Tongue (tissue), 2 donors: ENCODE measurements around the gene FGD4. TPM values are rescaled to one million over a fixed set of nuclear protein-coding genes. Genes with fewer than 3 reads are reported as not detected.

Experiments used
- DNase-seq: peaks from one replicate; pipeline ENCODE4 v3.0.0-alpha.2; 2015
- total RNA-seq: library from RNA; depleted of rRNA; stranded (reverse); fragments of >200 nt; gene quantifications from one replicate; pipeline ENCODE4 v1.2.3, GENCODE V29; 2014

FGD4 gene
- total RNA-seq, 1 donor from 2014 or later = 54.9 TPM

DNA sequence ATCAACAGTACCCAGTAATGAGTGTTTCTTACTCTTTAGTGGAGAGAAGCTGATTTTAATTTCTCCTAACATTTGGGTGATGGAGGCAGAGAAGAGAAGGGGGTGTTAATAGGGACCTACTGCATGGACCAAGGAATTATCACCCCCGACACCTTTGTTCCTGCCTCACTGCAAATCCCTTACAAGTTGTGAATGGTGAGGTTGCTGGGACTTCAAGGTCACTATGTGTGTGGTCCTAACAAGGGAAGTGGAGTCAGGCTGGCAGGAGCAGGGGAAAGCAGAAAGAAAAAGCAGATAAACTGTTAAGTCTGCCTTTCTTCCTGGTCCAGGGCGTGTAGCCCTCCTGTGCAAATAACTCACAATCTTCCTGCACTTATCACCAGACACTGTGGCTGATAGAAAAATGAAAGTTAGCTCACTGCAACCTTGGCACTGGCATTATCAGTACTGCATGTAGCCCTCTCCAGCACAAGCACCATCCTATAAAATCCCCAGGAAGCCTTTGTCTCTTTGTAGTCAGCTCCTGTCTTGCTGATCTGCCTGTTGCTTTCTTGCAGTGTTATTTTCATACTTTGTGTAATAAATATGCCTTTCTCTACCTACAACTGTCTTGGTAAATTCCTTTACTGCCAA lies 167.4 kb downstream of the FGD4 start:
- DNase-seq = no peak

DNA sequence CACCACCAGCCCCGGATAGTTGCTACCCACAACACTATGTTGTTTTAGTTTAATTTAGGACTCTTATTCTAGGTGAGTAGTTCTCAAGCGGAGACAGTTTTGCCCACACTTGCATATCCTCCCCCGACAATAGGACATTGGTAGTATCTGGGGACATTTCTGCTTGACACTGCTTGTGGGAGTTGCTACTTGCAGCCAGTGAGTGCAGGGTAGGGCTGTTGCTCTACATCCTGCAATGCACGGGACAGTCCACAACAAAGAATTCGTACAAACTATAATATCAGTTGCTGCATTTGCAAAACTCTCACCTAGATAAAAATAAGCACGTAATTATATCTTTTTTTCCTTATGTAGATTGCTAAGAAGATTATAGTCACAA lies 167.9 kb downstream of the FGD4 start:
- no peak for DNase-seq

DNA sequence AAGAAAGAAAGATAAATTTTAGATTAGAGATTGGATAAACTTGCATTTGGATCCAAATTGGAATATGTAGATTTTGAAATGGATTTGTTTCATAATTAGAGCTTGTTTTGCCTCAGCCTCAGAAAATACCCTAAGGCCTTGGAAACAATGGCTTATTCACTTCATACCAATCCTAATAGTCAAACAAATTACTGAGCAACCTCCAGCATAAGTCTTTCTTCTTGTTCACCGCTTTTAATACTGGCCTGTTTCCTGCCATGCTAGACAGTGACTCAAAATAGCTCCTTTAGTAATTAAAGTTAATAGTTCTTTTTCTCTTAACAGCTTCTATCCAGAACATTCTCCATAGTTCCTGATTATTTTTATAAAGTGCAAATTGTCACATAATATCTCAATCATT lies 168.9 kb downstream of the FGD4 start:
- DNase-seq = no peak

DNA sequence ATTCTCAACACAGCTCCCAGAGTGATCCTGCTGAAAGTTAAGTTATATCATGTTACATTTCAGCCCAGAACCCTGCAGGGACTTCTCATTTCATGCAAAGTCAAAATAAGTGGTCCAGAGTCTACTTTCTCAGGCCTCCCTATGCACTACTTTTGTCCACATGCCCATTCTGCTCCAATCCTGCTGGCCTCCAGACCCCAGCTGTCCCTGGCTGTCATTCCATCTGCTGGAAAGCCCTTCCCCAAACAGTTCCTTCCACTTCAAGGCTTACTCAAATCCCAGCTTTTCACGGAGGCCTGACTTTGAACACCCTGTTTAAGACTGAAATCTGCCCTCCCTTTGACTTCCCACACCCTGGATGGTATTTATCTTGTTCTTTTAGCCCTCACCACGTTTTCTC lies 169.9 kb downstream of the FGD4 start:
- DNase-seq = peak; percentile 90

DNA sequence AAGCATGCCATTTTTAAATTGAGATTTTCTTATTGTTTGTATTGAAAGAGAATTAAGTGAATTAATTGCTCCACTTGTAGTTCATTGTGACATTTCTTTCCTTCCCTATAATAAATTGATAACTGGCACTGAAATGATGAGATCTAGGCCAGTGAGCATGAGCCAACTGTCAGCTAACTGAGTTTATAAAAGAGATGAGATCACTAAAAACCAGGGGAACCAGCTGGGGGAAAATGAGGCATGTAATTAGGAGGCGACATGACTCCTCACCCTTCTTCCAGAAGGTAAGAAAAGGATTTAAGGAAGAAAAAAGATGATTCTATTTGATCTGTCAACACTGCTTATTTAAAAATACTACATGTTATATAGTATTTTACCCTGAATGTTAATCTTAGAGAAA lies 175.2 kb downstream of the FGD4 start:
- DNase-seq = no peak

DNA sequence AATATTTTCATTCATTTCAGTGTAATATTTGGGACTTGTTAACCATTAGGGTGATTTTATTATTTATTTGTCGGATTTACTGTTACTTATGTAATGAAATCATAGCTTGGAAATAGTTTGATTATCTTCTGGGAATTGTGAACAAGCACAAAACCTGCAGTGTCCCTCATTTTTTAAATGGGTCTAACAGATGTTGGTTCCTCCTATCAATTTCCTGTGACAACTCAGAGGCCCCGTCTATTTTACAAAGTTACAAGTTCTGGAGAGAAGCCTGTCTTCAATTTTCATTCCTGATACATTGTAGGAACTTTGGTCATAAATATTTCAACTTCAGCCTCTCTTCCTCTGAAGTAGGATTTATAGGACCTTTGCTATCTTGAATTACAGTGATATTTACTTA lies 178.0 kb downstream of the FGD4 start:
- DNase-seq = no peak

DNA sequence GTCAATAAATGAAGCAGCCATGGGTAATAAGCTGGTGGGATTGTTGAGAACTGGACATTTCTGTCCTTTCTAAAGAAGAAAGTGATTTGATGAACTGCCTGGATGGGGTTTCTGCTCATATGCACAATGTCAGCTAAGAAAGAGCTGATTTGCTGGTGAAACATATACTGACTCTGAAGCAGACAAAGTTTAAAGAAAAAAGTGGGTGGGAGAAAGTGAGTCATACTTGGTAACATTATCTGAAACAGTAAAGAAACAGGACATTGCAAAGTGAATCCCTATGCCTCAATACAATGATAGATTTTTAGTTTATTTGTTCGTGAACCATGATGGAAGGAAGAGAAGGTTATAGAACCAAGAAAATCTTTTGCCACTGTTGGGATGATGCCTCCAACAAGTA lies 184.2 kb downstream of the FGD4 start:
- no peak for DNase-seq

DNA sequence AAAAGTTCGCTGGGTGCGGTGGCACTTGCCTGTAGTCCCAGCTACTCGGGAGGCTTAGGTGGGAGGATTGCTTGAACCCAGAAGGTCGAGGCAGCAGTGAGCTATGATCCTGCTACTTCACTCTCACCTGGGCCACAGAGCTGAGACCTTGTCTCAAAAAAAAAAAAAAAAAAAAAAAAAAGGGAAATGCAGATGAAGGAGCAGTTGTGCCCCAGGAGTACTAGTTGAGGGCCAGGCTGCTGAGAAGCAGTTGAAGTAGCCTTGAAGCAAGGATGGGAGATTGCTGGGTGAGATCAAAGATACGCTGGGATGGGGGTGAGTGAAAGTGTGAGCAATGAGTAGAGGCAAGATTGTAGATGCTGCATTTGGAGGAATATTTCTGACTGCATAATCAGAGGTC lies 186.3 kb downstream of the FGD4 start:
- DNase-seq = no peak

DNA sequence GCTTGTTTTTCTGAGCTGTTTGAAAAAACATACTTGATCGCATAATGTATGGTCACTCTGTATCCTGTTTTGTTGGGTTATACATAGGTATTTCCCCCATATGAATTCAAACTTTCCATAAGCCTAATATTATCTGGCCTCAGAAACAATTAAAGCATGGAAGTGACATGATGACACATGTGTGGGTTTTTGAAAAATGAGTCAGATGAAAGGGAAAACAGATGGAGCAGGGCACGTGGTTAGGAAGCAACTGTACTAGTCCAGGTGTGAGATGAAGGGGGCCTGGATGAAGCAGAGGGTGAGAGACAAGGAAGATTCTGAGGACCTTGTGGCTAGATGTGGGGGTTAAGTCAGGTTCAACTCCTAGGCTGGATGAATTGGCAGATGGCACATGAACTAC lies 187.0 kb downstream of the FGD4 start:
- DNase-seq = no peak

DNA sequence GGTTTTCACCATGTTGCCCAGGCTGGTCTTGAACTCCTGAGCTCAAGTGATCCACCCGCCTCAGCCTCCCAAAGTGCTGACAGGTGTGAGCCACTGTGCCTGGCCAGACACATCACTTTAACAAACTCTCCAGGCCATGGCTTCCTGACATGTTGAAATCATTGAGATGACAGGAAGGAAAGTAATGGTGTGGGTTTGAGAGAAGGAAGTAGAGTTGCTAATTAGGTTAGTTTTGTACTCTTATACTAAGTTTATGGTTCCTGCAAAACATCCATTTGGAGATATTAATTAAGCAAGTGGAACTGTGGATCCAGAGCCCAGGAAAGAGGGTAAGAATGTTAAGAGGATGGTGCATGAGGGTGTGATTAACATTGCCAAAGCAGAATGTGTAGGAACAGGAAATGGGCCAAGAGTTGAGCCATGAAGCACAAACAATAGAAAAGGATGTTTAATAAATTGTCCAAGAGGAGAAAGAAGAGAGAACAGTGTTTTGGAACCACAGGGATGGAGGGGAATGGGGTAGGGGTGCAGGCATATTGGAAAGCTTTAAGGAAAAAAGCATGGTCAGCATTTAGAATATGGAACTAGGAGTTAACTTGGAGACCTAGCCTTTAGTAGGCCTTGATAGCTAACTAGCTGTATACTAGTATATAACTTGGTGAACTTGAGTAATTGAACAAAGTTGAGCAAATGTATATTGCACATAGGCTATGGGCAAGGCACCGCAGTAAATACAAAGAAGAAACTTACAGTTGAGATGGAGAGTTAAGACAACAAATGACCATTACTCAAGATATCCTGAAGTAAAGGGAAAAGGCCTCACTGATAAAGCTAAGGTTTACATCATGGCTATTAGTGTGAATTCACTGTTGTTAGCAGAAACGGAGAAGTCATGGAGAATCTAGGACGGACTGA lies 188.5 kb downstream of the FGD4 start:
- no peak for DNase-seq

DNA sequence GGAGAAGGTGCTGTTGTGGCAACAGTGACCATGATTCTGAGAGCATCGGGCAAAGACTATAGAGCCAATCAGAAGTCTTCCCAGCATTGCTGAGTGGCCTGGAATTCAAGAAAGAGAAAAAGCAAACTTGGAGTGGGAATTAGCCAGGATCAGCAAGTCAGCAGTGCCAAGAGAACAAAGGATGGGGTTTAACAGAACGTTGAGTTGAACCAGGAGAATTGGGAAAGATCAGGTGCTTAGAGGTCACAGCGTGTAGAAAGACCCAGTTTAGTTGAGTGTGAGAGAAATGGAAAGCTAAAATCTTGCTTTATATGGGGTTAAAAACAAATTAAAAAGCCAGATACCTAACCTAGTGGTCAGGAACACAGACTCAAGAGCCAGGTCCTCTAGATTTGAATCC lies 189.2 kb downstream of the FGD4 start:
- DNase-seq = no peak

DNA sequence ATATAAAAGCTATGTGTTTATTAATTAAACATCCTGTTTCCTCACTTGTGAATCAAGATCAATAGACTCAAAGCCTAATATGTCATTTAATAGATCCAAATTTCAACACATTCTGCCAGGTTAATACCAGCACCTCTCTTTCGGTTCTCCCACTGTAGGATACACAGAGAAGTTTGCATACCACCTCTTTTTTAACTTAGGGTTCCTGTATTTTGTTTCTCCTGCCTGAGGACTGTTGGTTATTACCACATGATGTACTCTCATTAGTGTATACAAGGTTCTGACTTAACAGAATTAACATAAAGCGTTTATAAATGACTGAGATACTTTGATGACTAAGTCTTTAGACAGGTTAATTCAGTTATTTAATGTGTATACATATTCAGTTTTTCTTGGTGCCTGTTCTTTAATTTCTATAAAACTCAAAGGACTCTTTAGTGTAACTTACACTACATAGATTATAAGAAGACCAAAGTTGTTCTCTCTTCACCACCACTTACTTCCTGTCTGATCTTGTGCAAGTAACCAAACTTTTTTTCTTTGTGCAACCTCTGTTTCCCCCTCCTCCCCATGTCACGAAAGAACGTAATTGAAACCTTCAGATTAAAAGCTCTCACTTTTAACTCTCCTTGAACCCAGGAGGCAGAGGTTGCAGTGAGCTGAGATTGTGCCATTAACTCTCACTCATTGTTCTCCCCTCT lies 190.0 kb downstream of the FGD4 start:
- DNase-seq = no peak

DNA sequence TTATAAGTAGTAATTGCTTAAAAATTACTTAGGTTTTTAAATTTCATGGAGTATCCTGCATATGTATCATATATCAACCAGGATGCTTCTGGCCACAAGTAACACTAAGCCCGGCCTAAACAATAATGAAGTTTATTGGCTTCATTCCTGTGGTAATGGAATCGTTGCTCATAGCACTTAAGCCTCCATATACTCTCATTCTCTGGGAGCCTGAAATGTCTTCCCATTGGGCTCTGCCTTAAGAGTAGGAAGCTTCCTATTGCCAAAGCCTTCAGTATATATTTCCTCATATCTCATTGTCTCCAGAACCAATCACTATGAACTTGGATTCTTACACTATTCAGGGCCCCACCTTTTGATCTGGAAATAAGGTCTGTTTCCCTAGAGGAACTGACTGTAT lies 195.9 kb downstream of the FGD4 start:
- DNase-seq = no peak

DNA sequence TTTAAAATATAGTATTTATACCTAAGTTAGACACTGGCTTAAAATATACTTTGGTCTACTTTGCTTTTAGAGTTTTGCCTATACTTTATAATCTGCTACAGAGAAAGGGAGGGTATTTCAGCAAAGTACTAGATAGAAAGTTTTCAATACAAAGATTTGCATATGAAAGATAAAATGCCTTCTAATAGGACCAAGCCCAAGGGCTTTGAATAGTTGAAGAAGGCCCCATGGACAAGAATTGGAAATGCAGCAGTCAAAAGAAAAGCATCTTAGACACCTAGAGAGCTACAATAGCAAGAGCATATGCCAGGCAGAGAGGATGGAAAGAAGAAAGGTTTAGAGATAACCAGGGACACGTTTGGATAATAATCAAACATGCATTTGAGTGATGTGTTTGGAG lies 196.7 kb downstream of the FGD4 start:
- DNase-seq = no peak

DNA sequence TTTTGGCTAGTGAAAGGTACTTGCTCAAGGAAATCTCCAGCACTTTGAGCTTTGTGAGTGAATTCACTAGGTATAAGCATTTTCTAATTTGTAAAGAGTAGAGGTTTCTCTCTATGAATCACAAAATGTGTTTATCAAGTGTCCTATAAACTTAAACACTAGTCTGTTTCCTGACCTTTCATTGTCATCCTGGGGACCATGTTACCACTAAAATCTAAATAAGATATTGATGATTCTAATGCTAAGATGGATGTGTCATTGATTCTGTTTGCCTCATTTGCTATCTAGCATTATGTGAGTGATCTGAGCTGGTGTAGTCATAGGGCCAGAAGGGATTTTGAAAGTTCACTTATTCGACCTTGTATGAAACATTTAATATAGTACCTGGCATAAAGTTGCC lies 199.3 kb downstream of the FGD4 start:
- no peak for DNase-seq

DNA sequence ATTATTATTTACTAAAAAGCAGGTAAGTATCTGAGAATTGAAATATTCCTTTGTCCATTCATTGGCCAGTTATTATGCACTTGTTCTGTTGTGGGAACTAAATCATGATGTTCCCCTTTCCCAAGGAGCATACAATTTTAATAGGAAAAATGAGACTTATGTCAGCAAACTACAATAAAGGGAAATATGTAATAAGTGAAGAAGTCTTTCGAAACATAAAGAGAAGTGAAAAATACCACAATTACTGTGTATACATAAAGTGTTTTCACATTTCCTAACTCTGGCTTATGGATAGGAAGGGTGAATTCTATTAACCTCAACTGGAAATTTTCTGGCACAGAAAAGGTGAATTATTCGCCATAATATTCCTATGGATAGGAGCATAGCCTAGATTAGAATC lies 201.3 kb downstream of the FGD4 start:
- no peak for DNase-seq

DNA sequence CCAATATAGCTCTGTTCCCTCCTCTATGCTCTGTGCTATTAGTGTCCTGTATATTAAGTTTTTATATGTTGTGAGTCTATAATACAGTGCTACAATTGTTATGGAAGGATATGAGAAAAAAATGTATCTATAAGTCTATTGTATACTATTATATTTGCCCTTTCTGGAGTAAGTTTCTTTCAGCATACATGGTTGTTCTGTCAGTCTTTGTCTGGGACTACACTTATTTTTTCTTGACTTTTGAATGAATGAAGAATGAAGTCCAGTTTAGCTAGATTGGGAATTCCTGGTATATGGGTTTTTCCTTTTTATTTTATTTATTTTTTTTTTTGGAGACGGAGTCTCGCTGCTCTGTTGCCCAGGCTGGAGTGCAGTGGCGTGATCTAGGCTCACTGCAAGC lies 203.7 kb downstream of the FGD4 start:
- no peak for DNase-seq

DNA sequence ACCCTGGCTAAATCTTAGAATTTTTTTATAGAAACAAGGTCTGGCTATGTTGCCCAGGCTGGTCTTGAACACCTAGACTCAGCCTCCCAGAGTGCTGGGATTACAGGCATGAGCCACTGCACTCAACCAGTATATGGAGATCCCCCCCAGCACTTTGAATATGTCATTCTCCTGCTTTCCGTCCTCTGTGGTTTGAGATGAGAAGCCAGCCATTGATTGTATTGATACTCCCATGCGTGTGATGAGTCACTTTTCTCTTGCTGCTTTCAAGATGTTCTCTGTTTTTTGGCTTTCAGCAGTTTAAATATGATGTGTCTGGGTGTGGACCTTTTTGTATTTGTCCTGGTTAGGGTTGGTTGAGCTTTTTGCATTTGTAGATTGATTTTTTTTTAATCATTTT lies 204.5 kb downstream of the FGD4 start:
- DNase-seq = no peak

DNA sequence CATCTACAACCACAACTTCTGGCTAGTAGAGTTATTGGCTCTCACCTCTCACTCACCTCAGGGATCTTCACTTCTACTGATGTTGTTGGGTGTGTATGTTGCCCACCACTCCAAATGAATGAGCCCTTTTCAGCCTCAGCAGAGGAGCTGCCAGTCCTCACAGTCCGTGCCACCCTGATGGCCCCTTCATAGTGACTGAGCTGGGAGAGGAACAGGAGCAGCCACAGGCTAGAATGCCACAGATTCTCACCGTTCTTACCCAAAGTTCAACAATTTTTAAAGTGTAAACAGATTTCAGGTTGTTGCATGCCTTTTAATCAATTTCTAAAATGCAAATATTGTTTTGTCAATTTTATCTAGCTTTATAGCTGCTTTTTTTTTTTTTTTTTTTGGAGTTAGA lies 205.2 kb downstream of the FGD4 start:
- no peak for DNase-seq

DNA sequence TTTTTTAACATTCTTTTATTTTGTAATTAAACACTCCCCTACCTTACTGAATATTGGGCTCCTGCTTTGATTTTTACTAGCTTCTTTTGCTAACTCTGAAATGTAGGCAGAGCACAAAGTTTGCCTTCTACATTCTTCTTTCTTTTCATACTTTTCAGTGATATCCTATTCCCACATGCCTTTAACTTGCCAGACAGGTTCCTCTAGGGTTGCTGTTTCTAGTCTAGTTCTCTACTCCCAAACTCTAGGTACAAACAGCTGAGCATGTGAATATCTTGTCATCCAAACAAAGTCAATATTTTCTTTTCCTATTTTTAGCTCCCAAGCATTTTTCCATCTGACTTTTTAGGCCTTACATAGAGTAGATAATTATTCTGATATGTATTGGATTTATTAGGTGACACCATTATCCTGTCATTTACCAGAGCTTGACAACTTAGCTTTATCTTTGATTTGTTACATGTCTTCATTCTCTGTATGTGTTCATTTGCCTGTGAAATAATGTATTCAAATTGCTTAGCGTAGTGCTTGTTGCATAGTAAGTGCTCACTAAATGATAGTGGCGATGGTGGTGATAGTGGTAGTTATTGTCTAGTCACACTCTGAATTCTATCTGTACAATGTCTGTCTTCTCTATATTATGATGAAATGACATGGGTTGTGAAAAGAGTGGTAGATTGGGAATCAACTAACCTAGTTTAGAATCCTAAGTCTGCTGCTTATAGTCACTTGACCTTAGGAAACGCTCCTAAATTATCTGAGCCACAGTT lies 206.2 kb downstream of the FGD4 start:
- DNase-seq = peak; percentile 37

DNA sequence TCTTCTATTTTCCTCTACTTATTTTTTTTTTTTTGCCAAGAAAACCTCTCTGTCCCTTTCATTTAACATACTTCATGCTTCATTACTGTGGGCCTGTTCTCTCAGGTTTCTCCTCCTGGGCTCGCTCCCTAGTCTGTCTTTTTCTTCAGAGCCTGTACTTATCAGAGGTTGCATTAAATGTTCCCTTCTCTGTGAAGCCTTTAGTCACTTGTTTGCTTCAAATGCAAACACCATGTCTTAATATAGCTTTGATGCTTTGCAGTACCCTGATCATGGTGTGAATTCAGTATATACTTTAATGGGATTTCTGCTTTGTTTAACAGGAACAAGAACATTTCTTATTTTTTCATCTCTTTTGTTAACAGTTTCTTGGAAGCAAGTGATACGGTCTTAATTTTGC lies 207.1 kb downstream of the FGD4 start:
- DNase-seq = no peak

DNA sequence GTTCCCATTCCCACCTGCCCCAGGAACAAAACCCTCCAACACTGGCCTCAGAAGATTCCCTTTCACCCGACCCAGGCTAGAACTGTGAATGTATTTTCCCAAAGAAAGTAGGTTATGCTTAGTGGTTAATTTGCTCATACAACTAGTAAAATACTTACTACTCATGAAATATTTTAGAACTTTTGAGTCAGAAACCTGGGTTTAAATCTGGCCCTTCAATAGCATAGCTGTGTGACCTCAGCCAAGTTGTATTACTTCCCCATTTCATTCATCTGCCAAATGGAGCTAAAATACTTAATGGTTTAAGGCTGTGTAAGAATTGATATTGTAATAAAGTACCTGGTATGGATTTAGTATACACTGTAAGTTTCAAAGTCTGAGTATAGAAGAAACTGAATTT lies 210.6 kb downstream of the FGD4 start:
- DNase-seq = no peak

DNA sequence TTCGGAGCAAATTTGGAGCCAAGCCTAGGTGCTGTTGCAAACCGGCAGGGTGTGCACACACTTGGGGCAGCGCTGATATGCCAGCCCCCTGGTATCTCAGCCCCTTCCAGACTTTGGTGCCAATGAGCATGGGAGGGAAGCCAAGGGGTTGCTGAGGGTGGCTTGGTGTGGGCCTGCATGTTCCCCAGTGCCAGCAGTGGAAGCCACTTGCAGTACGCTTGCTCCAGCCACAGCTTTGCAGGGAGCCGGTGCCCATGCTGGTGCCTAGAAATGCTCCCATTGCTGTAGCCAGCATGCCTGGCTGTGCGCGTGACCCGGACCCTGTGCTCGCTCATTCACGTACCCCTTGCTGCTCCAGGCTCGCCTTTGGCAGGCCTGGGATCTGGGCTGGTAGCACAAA lies 212.6 kb downstream of the FGD4 start:
- no peak for DNase-seq
